Hippocampal formation (tissue), 2 donors: ENCODE measurements around the gene FAM120B.

ENCODE experiments used
- DNase-seq, 2 donors: peaks; one replicate each; lab custom pipeline; 2025; lab: John Stamatoyannopoulos, UW

The FAM120B gene

DNA sequence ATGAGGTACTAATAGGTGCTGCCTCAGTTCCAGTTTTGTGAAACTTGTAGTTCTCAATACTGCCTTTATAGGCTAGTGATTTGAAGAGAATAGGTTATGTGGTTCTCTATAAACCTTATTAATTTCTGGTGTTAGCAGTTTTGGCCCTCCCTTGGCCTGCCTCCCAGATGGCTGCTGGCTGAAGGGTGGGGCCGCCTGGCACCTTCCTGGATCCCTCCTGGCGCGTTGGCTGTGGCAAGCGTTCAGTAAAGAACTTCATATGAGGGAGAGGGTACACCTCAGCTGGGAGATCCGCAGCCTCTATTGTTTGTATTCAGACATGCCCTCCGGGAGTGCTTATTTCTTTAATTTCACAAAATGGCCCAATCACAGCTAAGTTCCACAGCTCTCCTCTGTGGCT is 51.9 kb downstream of the FAM120B start:
- DNase-seq: no peak

DNA sequence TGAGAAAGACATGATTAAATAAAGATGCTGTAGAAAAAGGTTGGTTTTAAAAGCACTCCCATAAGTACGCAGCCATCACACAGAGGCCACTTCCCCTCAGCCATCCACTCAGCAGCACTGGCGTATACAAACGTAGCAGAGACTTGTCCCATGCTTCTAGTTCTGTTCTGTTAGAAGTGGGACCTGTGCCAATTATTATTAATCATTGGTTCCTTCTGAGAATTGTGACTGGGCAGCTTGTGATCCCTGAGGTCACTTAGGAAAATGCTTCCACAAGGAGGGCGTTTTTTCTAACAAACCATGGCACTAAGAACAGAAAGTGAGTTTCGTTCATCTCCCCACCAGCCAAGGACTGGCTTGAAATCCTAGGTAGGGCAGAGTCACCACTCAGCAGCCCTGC is 53.9 kb downstream of the FAM120B start:
- no peak for DNase-seq

- DNase-seq: no peak
These were observed 54.8 kb downstream of the FAM120B start for GRCh38 chr6:170361335-170361734.

GRCh38 chr6:170362121-170362520 is 55.6 kb downstream of the FAM120B start:
- DNase-seq: no peak

DNA sequence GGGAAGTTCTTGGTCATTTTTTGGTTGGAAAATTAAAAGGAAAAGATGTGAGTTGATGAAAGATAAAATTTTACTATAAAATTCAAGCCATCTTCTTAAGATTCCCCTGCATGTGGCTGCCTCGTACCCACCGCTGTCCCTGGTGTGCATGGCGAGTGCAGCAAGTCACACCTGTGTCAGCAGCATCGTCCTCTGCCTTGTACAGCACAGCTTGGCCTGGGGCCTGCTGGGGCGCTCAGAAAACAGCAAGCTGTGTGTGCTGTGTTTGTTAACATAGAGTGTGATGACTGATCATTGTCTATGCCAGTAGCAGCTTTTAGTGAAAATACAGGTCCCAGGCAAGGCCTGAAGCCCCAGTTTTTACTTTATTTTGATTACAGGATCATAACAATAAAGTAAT is 56.7 kb downstream of the FAM120B start:
- DNase-seq: no peak

GRCh38 chr6:170365121-170365520 is 58.6 kb downstream of the FAM120B start:
- DNase-seq: no peak

DNA sequence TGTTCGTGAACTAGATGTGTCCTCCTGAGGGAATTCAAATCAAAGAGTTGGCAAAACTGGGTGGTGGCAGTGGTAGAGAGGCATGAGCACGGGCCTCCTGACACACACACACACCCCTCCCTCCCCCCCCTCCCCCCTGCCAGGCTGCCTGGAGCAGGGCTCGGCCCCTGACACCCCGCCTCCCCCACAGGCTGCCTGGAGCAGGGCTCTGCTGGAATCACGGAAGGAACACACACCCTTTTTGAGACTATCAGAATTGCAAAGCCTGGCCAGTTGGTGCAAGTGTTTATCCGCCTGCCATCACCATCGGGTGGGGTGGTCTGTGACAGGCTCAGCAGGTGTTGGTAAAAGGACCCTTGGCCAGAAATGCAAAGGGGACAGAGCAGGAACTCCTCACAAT is 59.0 kb downstream of the FAM120B start:
- no peak for DNase-seq

DNA sequence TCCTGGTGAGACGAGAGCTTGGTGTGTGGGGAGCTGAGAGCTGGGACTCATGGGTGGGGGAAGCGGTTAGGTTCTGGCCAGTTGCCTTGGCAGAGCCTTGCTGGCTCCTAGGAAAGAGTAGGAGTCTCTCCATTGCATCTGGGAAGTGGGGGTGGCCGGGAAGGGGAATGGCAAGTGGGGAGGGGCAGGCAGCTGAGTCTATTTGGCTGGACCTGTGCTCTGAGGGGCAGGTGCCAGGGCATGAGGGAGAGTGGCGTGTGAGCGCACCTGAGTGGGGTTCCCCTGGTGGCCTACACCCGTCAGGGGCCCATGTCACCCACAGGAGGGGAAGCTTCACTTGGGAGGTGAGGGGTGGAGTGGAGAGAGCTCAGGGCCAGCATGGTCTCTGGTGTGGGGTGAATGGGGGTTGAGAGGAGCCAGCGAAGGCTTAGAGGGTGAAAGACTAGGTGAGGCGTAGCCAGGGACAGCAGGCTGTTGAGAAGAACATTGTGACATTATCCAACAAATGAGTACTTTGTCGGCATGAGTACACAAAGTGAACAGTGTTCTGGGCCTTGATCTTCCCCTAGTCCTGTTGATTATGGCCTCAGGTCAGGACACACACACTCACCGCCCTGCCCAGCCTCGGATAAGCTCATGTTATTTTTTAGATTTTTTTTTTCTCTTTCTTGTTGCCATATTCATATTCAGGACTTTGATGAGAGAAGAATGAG is 59.8 kb downstream of the FAM120B start:
- peak in 1 of 2 donors; percentile 20 for DNase-seq

DNA sequence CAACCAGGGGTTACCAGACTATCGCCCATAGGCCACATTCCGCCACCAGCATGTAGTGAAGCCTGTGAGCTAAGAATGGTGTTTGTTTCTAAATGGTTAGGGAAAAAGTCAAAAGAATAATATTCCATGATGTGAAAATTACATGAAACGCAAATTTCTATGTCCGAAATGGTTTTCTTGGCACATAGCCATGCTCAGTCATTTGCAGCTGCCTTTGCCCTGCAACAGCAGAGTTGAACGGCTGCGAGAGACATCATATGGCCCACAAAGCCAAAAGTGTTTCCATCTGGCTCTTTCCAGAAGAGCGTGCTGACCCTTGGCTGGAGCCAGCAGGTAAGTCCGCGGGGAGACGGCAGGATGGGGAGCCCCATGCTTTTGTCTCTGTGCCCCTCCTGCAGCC is 60.7 kb downstream of the FAM120B start:
- no peak for DNase-seq

- no peak for DNase-seq
These were observed 62.0 kb downstream of the FAM120B start for GRCh38 chr6:170368544-170368943.

DNA sequence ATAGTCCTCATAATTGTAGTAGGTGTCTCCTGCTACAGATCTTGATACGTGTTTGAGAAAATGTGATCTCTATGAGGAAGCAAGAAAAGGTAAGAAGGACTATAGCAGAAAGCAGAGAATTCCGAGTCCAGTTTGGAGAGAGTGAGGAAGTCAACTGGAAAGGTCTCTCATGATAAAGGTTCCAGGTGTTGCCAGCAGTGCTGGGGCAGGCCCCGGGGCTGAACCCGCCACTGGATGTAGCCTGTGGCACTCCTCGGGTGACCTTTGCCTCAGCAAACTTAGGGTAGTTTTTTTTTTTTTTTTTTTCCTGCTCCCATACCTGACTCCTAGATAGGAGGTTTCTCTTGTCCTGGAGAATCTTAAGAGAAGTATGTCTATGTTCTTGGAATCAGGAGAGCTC is 62.8 kb downstream of the FAM120B start:
- no peak for DNase-seq

- no peak for DNase-seq
These were observed 63.9 kb downstream of the FAM120B start for GRCh38 chr6:170370416-170370815.

- DNase-seq: no peak
These were observed 64.5 kb downstream of the FAM120B start for GRCh38 chr6:170371080-170371479.

- peak; percentile 27 to 57 for DNase-seq
These were observed 65.0 kb downstream of the FAM120B start for GRCh38 chr6:170371588-170371987.

DNA sequence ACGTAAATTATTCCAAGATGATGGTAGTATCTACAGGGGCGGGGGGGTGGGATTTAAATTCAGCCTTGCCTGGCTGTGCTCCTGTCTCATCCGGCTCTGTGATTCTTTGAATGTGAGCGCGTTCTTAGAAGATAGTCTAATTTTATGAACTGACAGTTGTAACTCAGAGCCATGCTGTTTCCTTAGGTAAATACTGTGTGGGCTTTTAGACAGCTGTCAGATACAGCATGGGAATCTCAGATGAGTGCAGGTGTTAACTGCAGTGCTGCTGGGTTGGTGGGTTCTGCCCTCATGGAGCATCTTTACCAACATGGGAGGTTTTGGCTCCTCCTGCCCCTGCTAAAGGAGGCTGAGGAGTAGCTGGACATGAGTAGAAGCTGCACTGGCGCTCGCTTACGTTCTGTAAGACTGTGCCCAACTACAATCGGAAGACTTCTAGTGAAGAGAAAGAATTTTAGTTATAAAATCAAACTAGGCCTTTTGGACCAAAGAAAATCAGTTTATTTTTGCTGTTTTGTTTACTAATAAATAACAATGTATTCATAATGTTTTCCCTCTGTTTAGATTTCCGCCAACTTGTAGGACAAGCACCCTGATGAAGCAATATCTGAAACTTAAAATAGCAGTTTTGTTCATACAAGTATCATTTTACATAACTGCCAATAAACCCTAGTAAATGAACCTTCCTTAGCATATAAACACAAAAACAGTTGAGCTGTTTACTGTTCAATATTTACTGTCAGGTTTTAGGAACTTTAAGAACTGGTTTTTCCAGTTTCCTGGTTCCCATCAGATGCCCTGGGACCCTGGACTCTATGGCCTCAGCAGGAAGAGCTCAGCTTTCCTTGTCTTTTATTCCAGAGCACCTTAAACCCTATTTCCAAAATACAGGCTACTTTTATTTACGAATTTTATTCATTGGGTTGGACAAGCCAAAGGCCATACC is 66.1 kb downstream of the FAM120B start:
- DNase-seq: no peak

DNA sequence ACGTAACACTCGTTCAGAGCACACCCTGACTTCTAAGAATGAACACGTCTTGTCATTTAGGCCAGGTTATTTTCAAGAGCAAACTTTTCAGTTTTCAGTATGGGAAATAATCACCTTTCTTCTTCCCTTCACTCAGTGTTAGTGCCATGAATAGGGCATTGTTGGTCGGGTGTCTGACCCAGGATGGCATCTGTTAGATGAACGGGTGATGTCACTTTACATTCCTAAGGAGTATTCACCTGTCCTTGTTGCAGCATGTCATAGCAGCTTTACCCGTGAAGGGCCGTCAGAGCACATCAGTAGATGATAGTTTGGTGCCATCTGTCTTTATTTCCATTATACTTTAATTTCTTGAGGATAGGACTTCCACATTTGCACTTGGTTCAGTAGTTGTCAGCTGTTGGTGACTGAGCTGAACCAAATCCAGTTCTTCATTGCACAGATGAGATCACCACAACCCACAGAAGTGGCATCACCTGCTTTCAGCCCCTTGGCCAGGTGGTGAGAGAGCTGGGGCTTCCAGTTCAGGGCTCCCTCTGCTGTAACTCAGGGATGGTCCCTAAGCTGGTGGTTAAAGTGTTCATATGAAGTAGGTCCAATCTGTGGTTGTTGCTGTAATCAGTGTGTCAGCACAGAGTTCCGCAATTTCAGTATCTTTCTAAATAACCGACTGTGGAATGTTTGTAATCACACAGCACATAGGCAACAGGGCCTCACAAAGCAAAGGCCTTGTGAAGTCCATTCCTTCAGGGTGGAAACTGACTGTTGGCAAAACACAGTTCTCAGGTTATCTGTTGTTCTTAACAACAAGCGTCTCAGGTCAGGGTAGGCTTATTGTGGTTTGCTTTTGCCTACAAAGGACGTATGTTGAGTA is 68.2 kb downstream of the FAM120B start:
- DNase-seq: no peak

DNA sequence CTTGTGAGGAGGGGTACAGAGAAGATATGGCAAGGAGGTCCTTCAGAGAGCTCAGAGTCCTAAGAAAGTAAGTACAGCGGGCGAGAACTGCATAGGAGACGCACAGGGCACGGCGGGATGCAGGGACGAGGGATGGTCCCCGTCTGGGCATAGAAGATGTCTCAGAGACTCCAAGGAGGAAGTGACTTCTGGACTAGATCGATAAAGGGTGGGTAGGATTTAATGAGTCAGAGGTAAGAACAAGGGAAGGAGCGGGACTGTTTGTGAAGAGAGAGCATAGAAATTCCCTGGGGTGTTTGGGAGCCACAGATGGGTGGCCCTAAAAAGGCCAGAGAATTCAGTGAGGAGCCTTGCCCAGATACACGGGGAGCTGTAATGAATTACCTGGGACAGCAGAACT is 69.1 kb downstream of the FAM120B start:
- no peak for DNase-seq

- DNase-seq: peak in 1 of 2 donors; percentile 28
These were observed 70.0 kb downstream of the FAM120B start for GRCh38 chr6:170376386-170377043.

DNA sequence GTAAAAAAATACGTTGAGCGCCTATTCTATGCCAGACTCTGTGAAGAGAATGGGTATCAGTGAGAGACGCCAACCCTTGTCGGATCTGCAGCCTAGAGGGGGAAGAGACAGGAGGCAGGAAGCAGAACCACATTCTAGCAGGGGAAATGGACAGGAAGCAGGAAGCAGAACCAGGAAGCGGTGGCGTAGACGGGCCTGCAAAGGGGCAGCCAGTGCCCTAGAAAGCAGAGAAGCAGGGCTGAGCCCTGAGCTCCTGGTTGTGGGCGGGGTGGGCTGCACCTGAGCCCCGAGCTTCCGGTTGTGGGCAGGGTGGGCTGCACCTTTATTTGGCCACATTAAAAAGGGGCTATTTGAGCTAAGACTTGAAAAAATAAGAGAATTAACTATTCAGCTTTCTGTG is 71.9 kb downstream of the FAM120B start:
- DNase-seq: no peak

DNA sequence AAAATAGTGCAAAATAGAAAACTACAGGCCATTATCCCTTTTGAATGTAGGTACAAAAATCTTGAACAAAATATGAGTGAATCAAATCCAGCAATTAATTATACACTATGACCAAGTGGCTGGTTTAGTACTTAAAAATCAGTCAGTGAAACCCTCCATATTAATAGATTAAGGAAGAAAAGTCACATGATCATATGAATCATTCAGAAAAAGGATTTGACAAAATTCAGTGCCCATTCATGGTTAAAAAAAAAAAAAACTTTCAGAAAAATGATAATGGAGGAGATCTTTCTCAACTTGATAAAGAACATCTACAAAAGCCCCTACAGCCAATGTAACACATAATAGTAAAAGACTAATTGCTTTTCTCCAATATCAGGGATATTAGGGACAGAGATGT is 75.0 kb downstream of the FAM120B start:
- DNase-seq: no peak

GRCh38 chr6:170383466-170384035 is 77.0 kb downstream of the FAM120B start:
- no peak for DNase-seq
